ENCODE data around the gene LSS.

GRCh38 chr21:46254208-46254975 is 25.8 kb upstream of the LSS start:
- TF ChIP-seq CTCF (IDR thresholded peaks at IDR 0.05) (no peak), POLR2A (IDR thresholded peaks at IDR 0.05) (no peak)

Measured in Peyer's patch (tissue), 4 donors.